ENCODE results near the gene HTT-AS.
"Not testable (repeated sequence)": the region's sequence is repeated elsewhere in the genome, so short reads cannot be mapped to it uniquely, and the experiment has no call there.

The HTT-AS gene

DNA sequence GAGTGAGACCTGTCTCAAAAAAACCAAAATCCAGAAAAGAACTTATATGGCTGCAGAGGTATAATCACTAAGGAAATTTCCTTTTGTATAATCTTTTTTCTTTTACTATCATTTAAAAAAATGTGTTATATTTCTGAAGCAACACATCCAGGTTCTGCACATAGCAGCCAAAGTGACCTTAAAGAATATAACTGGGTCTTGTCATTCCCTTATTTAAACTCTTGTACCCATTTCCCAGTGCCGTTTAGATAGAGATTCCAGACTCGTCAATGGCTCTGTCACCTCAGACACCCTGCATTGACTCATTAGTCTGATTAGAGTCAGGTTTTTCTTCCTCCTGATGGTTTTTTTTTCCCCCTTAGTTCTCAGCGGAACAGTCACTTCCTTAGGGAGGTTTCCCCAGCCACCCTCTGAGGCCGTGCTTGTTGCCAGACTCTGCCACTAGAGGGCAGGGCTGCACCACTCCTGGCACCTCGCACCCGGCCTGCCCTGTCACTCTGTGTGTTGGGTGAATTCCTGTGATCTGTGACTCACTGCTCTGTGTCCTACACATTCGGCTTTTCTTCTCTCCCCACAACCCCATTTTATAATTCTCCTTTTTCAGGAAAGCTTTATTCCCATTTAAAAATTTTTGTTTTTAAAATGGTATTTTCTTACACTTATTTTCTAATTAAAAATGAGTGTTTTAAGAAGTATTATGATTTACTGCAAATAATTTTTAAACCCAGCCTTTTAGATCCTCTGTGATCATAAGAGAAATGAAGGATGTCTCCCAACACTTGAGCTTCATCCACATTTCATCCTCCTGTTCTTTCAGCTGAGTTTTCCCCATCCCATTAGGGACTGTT lies 32.2 kb upstream of the HTT-AS start:
- DNase-seq (ENCODE audit: low read depth, low spot score): no peak
- Histone ChIP-seq H3K9me3 (ENCODE audit: low read depth, low read length) (no peaks in the 10 kb centered on the region), H3K9ac (ENCODE audit: insufficient read length) (no peak overlapping the region), H3K36me3 (ENCODE audit: insufficient read depth, low read length) (peaks cover 38% of the 10 kb centered on the region), H3K4me3 (no peak overlapping the region), H3K27ac (no peak overlapping the region)
- TF ChIP-seq POLR2AphosphoS5 (IDR thresholded peaks at IDR 0.05; ENCODE audit: borderline replicate concordance, low read depth, low read length) (no peak), FOXP2 (optimal IDR thresholded peaks at IDR 0.05; ENCODE audit: control extremely low read depth, extremely low read length, insufficient read depth) (no peak)

- no peak overlapping the region for H3K27ac ChIP-seq
- H3K36me3 ChIP-seq (ENCODE audit: insufficient read depth, low read length): peaks cover 19% of the 10 kb centered on the region; the same call in 1 of the 2 replicates
- H3K9ac ChIP-seq (ENCODE audit: insufficient read length): no peak overlapping the region
- no peaks in the 10 kb centered on the region for H3K9me3 ChIP-seq (ENCODE audit: low read depth, low read length)
- TF ChIP-seq FOXP2 (optimal IDR thresholded peaks at IDR 0.05; ENCODE audit: control extremely low read depth, extremely low read length, insufficient read depth) (no peak), POLR2AphosphoS5 (IDR thresholded peaks at IDR 0.05; ENCODE audit: borderline replicate concordance, low read depth, low read length) (no peak), EZH2 (IDR thresholded peaks at IDR 0.05) (no peak)
- H3K4me3 ChIP-seq: no peak overlapping the region
- DNase-seq (ENCODE audit: low read depth, low spot score): no peak
Observed at GRCh38 chr4:3098346-3098745, 24.0 kb upstream of the HTT-AS start.

GRCh38 chr4:3096202-3096601 lies 21.9 kb upstream of the HTT-AS start:
- no peak for DNase-seq (ENCODE audit: low read depth, low spot score)
- TF ChIP-seq POLR2AphosphoS5 (IDR thresholded peaks at IDR 0.05; ENCODE audit: borderline replicate concordance, low read depth, low read length) (no peak), FOXP2 (optimal IDR thresholded peaks at IDR 0.05; ENCODE audit: control extremely low read depth, extremely low read length, insufficient read depth) (no peak), EZH2 (IDR thresholded peaks at IDR 0.05) (no peak)
- H3K27ac ChIP-seq: no peak overlapping the region
- H3K9me3 ChIP-seq (ENCODE audit: low read depth, low read length): no peaks in the 10 kb centered on the region
- H3K9ac ChIP-seq (ENCODE audit: insufficient read length): no peak overlapping the region
- H3K36me3 ChIP-seq (ENCODE audit: insufficient read depth, low read length): peaks cover 15% of the 10 kb centered on the region; the same call in 1 of the 2 replicates
- no peak overlapping the region for H3K4me3 ChIP-seq

GRCh38 chr4:3094701-3095100 lies 20.4 kb upstream of the HTT-AS start:
- not testable (repeated sequence) for H3K27ac ChIP-seq; DNase-seq (ENCODE audit: low read depth, low spot score); H3K9ac ChIP-seq (ENCODE audit: insufficient read length); H3K9me3 ChIP-seq (ENCODE audit: low read depth, low read length); H3K4me3 ChIP-seq
- peaks cover 20% of the 10 kb centered on the region; the same call in 1 of the 2 replicates for H3K36me3 ChIP-seq (ENCODE audit: insufficient read depth, low read length)

- TF ChIP-seq EZH2 (IDR thresholded peaks at IDR 0.05) (no peak), FOXP2 (optimal IDR thresholded peaks at IDR 0.05; ENCODE audit: control extremely low read depth, extremely low read length, insufficient read depth) (no peak), POLR2AphosphoS5 (IDR thresholded peaks at IDR 0.05; ENCODE audit: borderline replicate concordance, low read depth, low read length) (no peak)
- DNase-seq (ENCODE audit: low read depth, low spot score): no peak
- peaks cover 22% of the 10 kb centered on the region for H3K36me3 ChIP-seq (ENCODE audit: insufficient read depth, low read length)
Observed at GRCh38 chr4:3091464-3091863, 17.1 kb upstream of the HTT-AS start.

GRCh38 chr4:3087115-3087797 lies 12.9 kb upstream of the HTT-AS start:
- peaks cover 13% of the 10 kb centered on the region for H3K36me3 ChIP-seq (ENCODE audit: insufficient read depth, low read length)
- no peak overlapping the region for H3K27ac ChIP-seq
- no peaks in the 10 kb centered on the region for H3K9me3 ChIP-seq (ENCODE audit: low read depth, low read length)
- TF ChIP-seq EZH2 (IDR thresholded peaks at IDR 0.05): no peak
- TF ChIP-seq POLR2AphosphoS5 (IDR thresholded peaks at IDR 0.05; ENCODE audit: borderline replicate concordance, low read depth, low read length): no peak
- TF ChIP-seq FOXP2 (optimal IDR thresholded peaks at IDR 0.05; ENCODE audit: control extremely low read depth, extremely low read length, insufficient read depth): no peak
- no peak for DNase-seq (ENCODE audit: low read depth, low spot score)
- H3K4me3 ChIP-seq: no peak overlapping the region
- no peak overlapping the region for H3K9ac ChIP-seq (ENCODE audit: insufficient read length)

More at GRCh38 chr4:3091464-3091863, 17.1 kb upstream of the HTT-AS start:
- H3K27ac ChIP-seq: no peak overlapping the region
- no peak overlapping the region for H3K4me3 ChIP-seq
- no peaks in the 10 kb centered on the region for H3K9me3 ChIP-seq (ENCODE audit: low read depth, low read length)
- H3K9ac ChIP-seq (ENCODE audit: insufficient read length): no peak overlapping the region

DNA sequence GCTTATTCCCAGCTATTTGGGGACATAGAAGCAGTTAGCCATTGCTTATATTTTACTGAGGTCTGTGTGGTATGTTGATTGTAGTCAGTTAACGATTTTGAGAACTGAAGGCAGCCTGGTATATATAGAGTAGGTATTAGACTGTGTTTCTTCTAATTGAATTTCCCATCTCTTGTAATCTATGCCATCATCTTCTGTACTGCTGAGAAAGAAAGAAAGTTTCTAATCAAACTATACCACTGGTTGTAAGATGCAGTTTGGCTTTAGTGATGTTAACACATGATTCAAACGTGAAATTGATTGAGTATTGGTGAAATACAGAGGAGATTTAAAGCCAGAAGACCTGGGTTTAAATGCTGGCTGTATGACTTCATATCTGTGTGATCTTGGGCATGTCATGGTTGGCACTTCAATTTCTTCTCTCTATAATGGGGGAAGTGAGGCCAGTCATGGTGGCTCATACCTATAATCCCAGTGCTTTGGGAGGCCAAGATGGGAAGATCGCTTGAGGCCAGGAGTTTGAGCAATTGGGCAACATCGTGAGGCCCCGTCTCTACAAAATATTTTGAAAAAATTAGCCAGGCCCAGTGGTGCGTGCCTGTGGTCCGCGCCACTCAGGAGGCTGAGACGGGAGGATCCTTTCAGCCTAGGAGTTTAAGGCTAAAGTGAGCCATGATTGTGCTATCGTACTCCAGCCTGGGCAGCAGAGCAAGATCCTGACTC lies 11.8 kb upstream of the HTT-AS start:
- H3K9me3 ChIP-seq (ENCODE audit: low read depth, low read length): no peaks in the 10 kb centered on the region
- TF ChIP-seq POLR2AphosphoS5 (IDR thresholded peaks at IDR 0.05; ENCODE audit: borderline replicate concordance, low read depth, low read length): no peak
- H3K27ac ChIP-seq: no peak overlapping the region
- no peak for DNase-seq (ENCODE audit: low read depth, low spot score)
- H3K36me3 ChIP-seq (ENCODE audit: insufficient read depth, low read length): peaks cover 13% of the 10 kb centered on the region
- no peak overlapping the region for H3K4me3 ChIP-seq
- H3K9ac ChIP-seq (ENCODE audit: insufficient read length): no peak overlapping the region

DNA sequence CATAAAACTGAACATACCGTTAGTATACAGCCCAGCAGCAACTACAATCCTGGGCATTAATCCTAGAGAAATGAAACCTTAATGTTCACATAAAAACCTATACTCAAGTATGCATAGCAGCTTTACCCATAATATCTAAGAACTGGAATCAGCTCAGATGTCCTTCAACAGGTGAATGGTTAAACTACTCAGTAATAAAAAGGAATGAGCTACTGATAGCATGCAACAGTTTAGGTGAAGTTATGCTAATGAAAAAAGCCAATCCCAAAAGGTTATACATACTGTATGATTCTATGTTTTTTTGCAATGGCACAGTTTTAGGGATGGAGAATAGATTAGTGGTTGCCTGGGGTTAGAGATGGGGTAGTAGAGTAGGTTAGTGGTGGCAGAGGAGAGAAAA lies 9.4 kb upstream of the HTT-AS start:
- no peak overlapping the region for H3K4me3 ChIP-seq
- peaks cover 5% of the 10 kb centered on the region for H3K36me3 ChIP-seq (ENCODE audit: insufficient read depth, low read length)
- H3K9me3 ChIP-seq (ENCODE audit: low read depth, low read length): no peaks in the 10 kb centered on the region
- no peak overlapping the region for H3K9ac ChIP-seq (ENCODE audit: insufficient read length)
- TF ChIP-seq FOXP2 (optimal IDR thresholded peaks at IDR 0.05; ENCODE audit: control extremely low read depth, extremely low read length, insufficient read depth) (no peak), POLR2AphosphoS5 (IDR thresholded peaks at IDR 0.05; ENCODE audit: borderline replicate concordance, low read depth, low read length) (no peak), EZH2 (IDR thresholded peaks at IDR 0.05) (no peak)
- DNase-seq (ENCODE audit: low read depth, low spot score): no peak
- H3K27ac ChIP-seq: no peak overlapping the region

All from SK-N-MC (cell line).